Natural killer cell (primary cell): Measurements from ENCODE around the gene TPX2. TPM values are rescaled to one million over a fixed set of nuclear protein-coding genes. Genes with fewer than 3 reads are reported as not detected.

Source experiments
- ATAC-seq, 3 donors: fragments of 150-1000 bp in 2 of 3; fragments of 200-7000 bp in 1 of 3; cut with Tn5 transposase; 1 replicate in 1 of 3; 2 replicates in 2 of 3; pipeline ENCODE4 v1.10.0; 2021; ENCODE audit warnings: mild to moderate bottlenecking in 2 of 3, moderate library complexity in 2 of 3
- DNase-seq, 2 donors: peaks; one replicate each; pipeline versions ENCODE4 v3.0.0 to v3.0.0-alpha.2; 2013 to 2021; ENCODE audit warnings: mixed read lengths in 1 of 2
- H3K27ac ChIP-seq: one replicate; pipeline ENCODE4 v1.5.1; 2013; ENCODE audit warnings: mild to moderate bottlenecking, low read length
- H3K27me3 ChIP-seq: one replicate; pipeline ENCODE4 v1.6.1; 2013; ENCODE audit warnings: low read length; ENCODE audit not compliant: control insufficient read depth, insufficient read depth
- H3K36me3 ChIP-seq: one replicate; pipeline ENCODE4 v1.6.1; 2013; ENCODE audit warnings: low read length; ENCODE audit not compliant: control insufficient read depth, insufficient read depth
- H3K4me1 ChIP-seq: one replicate; pipeline ENCODE4 v1.6.1; 2013; ENCODE audit warnings: low read length; ENCODE audit not compliant: control insufficient read depth, insufficient read depth
- H3K4me3 ChIP-seq: one replicate; pipeline ENCODE4 v1.5.1; 2013; ENCODE audit warnings: low read length
- H3K9me3 ChIP-seq: one replicate; pipeline ENCODE4 v1.6.1; 2013; ENCODE audit warnings: low read length; ENCODE audit not compliant: control insufficient read depth, insufficient read depth
- H3K27ac Mint-ChIP-seq, 2 donors: one replicate each; pipeline ENCODE4 v1.8.0; 2022; ENCODE audit warnings: mild to moderate bottlenecking in 2 of 2, mixed read lengths in 2 of 2, moderate library complexity in 1 of 2
- H3K27me3 Mint-ChIP-seq, 2 donors: one replicate each; pipeline ENCODE4 v1.8.0; 2022; ENCODE audit warnings: low read depth in 2 of 2, mixed read lengths in 2 of 2
- H3K36me3 Mint-ChIP-seq: one replicate; pipeline ENCODE4 v1.8.0; 2022; ENCODE audit warnings: mixed read lengths
- H3K4me1 Mint-ChIP-seq, 2 donors: one replicate each; pipeline ENCODE4 v1.8.0; 2022; ENCODE audit warnings: mixed read lengths in 2 of 2
- H3K4me3 Mint-ChIP-seq: one replicate; pipeline ENCODE4 v1.8.0; 2022; ENCODE audit warnings: mild to moderate bottlenecking, moderate library complexity, mixed read lengths
- H3K9me3 Mint-ChIP-seq, 2 donors: one replicate each; pipeline ENCODE4 v1.8.0; 2022; ENCODE audit warnings: mixed read lengths in 2 of 2
- WGBS: methylation state at CpG from one replicate; pipeline ENCODE4 v1.1.7; 2013; ENCODE audit warnings: missing lambda C conversion rate; ENCODE audit not compliant: insufficient coverage; 5-methylcytosine and 5-hydroxymethylcytosine counted together
- intact Hi-C: fragments of 100-400 bp; cut with micrococcal nuclease; formaldehyde crosslinking; loops from one replicate; pipeline ENCODE4 v1.14.2; 2022
- total RNA-seq, 4 donors: library from RNA; stranded (reverse); fragments of 120-200 nt in 1 of 4; gene quantifications; one replicate each; pipeline versions ENCODE4 v1.2.3 to v1.2.4, GENCODE V29; 2013 to 2022
- TF ChIP-seq, protein P1 (sequence below): fragments of 200-600 bp; IDR thresholded peaks from one replicate; pipeline ENCODE4 v1.8.0; 2022; ENCODE audit warnings: antibody characterized with exemption

TPX2 gene
- total RNA-seq, 3 donors from 2014 or later (not counting 1 experiment from before 2014, with no cell fraction given) = 2.2 to 4.2 (median 2.2) TPM

DNA sequence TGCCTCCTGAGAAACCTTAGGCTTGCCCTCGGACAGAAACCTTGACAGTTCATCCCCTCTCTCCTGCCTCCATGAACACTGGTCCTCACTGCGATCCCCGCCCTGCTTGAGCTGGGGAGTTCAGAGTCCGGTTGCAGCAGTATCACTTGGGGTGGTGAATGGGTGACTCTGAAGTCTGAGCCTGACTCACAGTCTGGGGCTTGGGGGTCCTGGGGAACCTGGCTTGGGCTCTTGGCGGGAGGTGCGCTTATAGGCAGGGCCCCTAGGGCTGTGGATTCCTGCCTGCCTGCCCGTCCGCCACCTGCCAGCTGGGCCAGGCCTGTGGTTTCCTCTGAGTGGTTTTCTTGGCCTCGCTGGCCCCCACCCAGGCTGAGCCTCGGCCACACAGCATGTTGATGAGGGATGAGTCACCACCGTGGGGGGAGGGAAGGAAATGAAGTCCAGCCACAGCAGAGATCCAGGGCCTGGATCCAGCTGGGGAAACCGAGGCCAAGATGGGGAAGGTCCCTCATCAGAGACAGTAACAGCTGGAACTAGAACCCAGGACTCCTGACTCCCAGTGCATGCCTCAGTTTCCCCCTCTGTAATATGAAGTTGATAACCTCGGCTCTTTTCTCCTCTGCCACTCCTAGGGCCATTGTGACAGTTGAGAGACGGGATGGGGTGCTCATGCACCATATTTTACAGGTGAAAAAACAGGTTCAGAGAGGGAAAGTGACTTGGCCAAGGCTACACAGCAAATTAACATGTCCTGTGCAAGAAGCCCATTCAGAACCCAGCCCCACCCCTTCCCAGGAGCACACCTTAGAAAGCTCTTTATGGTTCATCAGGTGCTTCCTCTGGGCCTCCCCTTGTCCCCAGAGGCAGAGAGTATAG is 97.1 kb downstream of the TPX2 start:
- no peaks in the 10 kb centered on the region for H3K9me3 Mint-ChIP-seq
- Histone ChIP-seq H3K9me3 (no peaks in the 10 kb centered on the region), H3K27me3 (peaks cover 7% of the 10 kb centered on the region), H3K4me3 (no peak overlapping the region), H3K4me1 (peaks cover 49% of the 10 kb centered on the region), H3K27ac (no peak overlapping the region), H3K36me3 (no peaks in the 10 kb centered on the region)
- no peaks in the 10 kb centered on the region for H3K36me3 Mint-ChIP-seq
- peak; percentile 33 to 66 for DNase-seq
- ATAC-seq = peak; percentile 78 to 92 (median 90)
- intact Hi-C loops = no loop called here
- H3K27me3 Mint-ChIP-seq = peaks cover 0 to 5% of the 10 kb centered on the region in 2 donors
- H3K27ac Mint-ChIP-seq = peak overlapping the region in 1 of 2 donors; percentile 63
- TF ChIP-seq, protein P1, sequence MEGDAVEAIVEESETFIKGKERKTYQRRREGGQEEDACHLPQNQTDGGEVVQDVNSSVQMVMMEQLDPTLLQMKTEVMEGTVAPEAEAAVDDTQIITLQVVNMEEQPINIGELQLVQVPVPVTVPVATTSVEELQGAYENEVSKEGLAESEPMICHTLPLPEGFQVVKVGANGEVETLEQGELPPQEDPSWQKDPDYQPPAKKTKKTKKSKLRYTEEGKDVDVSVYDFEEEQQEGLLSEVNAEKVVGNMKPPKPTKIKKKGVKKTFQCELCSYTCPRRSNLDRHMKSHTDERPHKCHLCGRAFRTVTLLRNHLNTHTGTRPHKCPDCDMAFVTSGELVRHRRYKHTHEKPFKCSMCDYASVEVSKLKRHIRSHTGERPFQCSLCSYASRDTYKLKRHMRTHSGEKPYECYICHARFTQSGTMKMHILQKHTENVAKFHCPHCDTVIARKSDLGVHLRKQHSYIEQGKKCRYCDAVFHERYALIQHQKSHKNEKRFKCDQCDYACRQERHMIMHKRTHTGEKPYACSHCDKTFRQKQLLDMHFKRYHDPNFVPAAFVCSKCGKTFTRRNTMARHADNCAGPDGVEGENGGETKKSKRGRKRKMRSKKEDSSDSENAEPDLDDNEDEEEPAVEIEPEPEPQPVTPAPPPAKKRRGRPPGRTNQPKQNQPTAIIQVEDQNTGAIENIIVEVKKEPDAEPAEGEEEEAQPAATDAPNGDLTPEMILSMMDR = no peak
- peaks cover 23 to 28% of the 10 kb centered on the region in 2 donors for H3K4me1 Mint-ChIP-seq
- H3K4me3 Mint-ChIP-seq = peak overlapping the region; percentile 74
- WGBS = 8% methylated on average over 14 of the region's 14 CpGs

DNA sequence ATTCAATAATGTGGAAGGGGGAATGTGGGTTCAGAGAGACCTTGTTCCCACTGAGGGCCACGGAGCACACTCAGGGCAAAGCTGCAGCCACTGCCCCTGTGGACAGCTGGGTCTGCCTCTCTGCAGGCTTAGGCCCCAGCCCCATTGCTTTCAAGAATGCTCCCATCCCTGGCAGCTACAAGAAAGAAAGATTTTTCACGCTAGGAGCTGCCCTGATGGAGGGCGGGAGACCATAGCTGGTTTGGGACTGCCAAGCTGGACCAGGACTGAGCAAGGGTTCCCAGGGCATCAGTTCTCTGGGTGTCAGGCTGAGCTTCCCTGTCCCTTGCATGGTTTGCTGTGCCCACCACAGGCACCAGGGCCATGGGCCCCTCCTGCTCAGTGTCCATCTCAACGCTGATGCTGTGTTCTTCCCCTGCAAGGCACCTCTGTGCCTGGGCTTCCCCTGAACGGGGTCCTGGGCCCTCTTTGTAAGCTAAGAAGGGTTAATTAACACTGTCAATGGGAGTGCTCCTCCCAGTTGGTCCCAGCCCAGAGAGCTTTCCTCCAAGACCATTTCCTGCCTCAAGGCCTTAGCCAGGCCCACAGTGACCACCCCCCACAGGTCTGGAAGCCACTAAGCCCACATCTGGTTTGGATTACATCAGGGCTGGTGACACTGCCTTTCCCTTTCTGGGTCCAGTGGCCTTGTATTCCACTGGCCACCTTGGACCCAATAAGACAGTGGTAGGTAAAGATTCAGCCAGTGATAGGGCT is 97.9 kb downstream of the TPX2 start:
- Histone ChIP-seq H3K4me1 (peaks cover 49% of the 10 kb centered on the region), H3K4me3 (no peak overlapping the region), H3K9me3 (no peaks in the 10 kb centered on the region), H3K27ac (no peak overlapping the region), H3K27me3 (peaks cover 7% of the 10 kb centered on the region), H3K36me3 (no peaks in the 10 kb centered on the region)
- Mint-ChIP-seq H3K36me3 (no peaks in the 10 kb centered on the region), H3K27me3 (peaks cover 0 to 5% of the 10 kb centered on the region in 2 donors), H3K4me3 (peak overlapping the region; percentile 25), H3K9me3 (no peaks in the 10 kb centered on the region), H3K27ac (no peak overlapping the region), H3K4me1 (peaks cover 23 to 28% of the 10 kb centered on the region in 2 donors)
- WGBS = 88% methylated on average over 5 of the region's 5 CpGs
- DNase-seq = no peak
- TF ChIP-seq, protein P1 = no peak
- ATAC-seq = no peak
- intact Hi-C loops = no loop called here

DNA sequence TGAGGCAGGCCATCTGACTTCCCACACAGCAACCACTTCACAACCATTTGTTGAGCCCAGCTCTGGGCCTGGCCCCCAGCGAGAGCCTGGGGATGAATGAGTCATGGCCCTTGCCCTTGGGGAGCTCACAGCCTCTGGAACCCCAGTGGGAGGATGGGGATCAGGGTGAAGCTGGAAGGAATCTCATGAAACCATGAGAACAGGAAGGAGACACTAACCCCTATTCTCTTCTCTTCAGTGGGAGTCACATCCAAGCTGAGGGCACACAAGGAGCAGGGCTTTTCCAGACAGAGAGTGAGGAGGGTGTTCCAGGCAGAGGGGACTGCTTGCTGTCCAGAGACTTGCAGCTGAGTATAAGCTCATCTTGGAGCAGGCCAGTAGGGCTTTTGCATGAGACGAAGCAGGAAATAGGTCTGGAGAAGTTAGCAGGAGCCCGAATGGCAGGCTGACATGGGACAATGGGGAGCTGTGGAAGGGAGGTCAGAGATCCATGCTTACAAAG is 98.9 kb downstream of the TPX2 start:
- Mint-ChIP-seq H3K27me3 (peaks cover 0 to 5% of the 10 kb centered on the region in 2 donors), H3K9me3 (no peaks in the 10 kb centered on the region), H3K36me3 (no peaks in the 10 kb centered on the region), H3K4me1 (peaks cover 23 to 27% of the 10 kb centered on the region in 2 donors), H3K4me3 (no peak overlapping the region), H3K27ac (no peak overlapping the region)
- 75% methylated on average over 3 of the region's 3 CpGs for WGBS
- no peak overlapping the region for H3K4me3 ChIP-seq
- TF ChIP-seq, protein P1 = no peak
- H3K27ac ChIP-seq = no peak overlapping the region
- H3K36me3 ChIP-seq = no peaks in the 10 kb centered on the region
- intact Hi-C loops = no loop called here
- H3K27me3 ChIP-seq = peaks cover 7% of the 10 kb centered on the region
- H3K9me3 ChIP-seq = no peaks in the 10 kb centered on the region
- ATAC-seq (no peak), DNase-seq (no peak)
- H3K4me1 ChIP-seq = peaks cover 49% of the 10 kb centered on the region
